Neural cell (in vitro differentiated cells): ENCODE results near the gene MYL7. TPM values are rescaled to one million over a fixed set of nuclear protein-coding genes. Genes with fewer than 3 reads are reported as not detected.

Experiments used
- H2AFZ ChIP-seq: fragments of 200-600, 300-800 bp; sonication (generic), shearing (Covaris generic); 2 replicates; pipeline ENCODE4 v1.6.0; 2014; ENCODE audit warnings: low read depth, mild to moderate bottlenecking, antibody characterized with exemption, low read length, moderate library complexity
- H3F3A ChIP-seq: fragments of 200-600 bp; shearing (Covaris generic); 2 replicates; pipeline ENCODE4 v1.6.1; 2016; ENCODE audit warnings: mild to moderate bottlenecking, moderate library complexity, mixed read lengths, antibody characterized with exemption, low read length; ENCODE audit not compliant: insufficient read depth, poor library complexity, severe bottlenecking
- H3K27ac ChIP-seq: fragments of 200-600, 300-800 bp; sonication (generic), shearing (Covaris generic); 2 replicates; pipeline ENCODE4 v1.5.1; 2014; ENCODE audit warnings: mild to moderate bottlenecking, low read length, moderate library complexity
- H3K27me3 ChIP-seq: fragments of 300-800, 200-600 bp; sonication (generic), shearing (Covaris generic); 2 replicates; pipeline ENCODE4 v1.6.0; 2014; ENCODE audit warnings: mild to moderate bottlenecking, low read depth, low read length, moderate library complexity; ENCODE audit not compliant: insufficient read depth
- H3K36me3 ChIP-seq: fragments of 300-800, 200-600 bp; sonication (generic), shearing (Covaris generic); 2 replicates; pipeline ENCODE4 v1.5.1; 2014; ENCODE audit warnings: mild to moderate bottlenecking, antibody characterized with exemption, low read length, moderate library complexity; ENCODE audit not compliant: insufficient read depth
- H3K4me2 ChIP-seq: fragments of 300-800, 200-600 bp; sonication (generic), shearing (Covaris generic); 2 replicates; pipeline ENCODE4 v1.6.0; 2014; ENCODE audit warnings: mild to moderate bottlenecking, low read length
- H3K4me3 ChIP-seq: fragments of 300-800, 200-600 bp; sonication (generic), shearing (Covaris generic); 2 replicates; pipeline ENCODE4 v1.5.1; 2014; ENCODE audit warnings: mild to moderate bottlenecking, low read length, moderate library complexity
- H3K79me2 ChIP-seq: fragments of 200-600 bp; shearing (Covaris generic); replicated peaks from 2 replicates; pipeline ENCODE4 v1.6.0; 2014; ENCODE audit warnings: mild to moderate bottlenecking, low read length, moderate library complexity; ENCODE audit not compliant: insufficient read depth
- H3K9ac ChIP-seq: fragments of 300-800, 200-600 bp; sonication (generic), shearing (Covaris generic); 2 replicates; pipeline ENCODE4 v1.6.1; 2016; ENCODE audit warnings: mild to moderate bottlenecking, low read length, mixed read lengths
- H3K9me2 ChIP-seq: fragments of 200-600 bp; shearing (Covaris generic); 2 replicates; pipeline ENCODE4 v1.6.1; 2016; ENCODE audit warnings: mild to moderate bottlenecking, low read length, mixed read lengths; ENCODE audit not compliant: insufficient read depth
- H3K9me3 ChIP-seq: fragments of 200-600, 300-800 bp; sonication (generic), shearing (Covaris generic); 2 replicates; pipeline ENCODE4 v1.6.1; 2016; ENCODE audit warnings: mild to moderate bottlenecking, mixed run types, low read length, moderate library complexity, mixed read lengths
- H4K20me1 ChIP-seq: fragments of 200-600 bp; shearing (Covaris generic); 2 replicates; pipeline ENCODE4 v1.6.1; 2016; ENCODE audit warnings: mild to moderate bottlenecking, mixed run types; ENCODE audit not compliant: insufficient read depth
- EP300 ChIP-seq: fragments of 450-650 bp; conservative IDR thresholded peaks from 2 replicates; pipeline ENCODE4 v1.6.1; 2014; ENCODE audit warnings: antibody characterized with exemption, mild to moderate bottlenecking, moderate library complexity; ENCODE audit not compliant: poor library complexity, severe bottlenecking
- EZH2 ChIP-seq: fragments of 200-600, 300-800 bp; shearing (Covaris generic), sonication (generic); IDR thresholded peaks from 2 replicates; pipeline ENCODE4 v1.6.1; 2014; ENCODE audit warnings: antibody characterized with exemption, low read length, borderline replicate concordance, mild to moderate bottlenecking; ENCODE audit not compliant: insufficient read depth, poor library complexity, severe bottlenecking
- MXI1 ChIP-seq: fragments of 450-650 bp; conservative IDR thresholded peaks from 2 replicates; pipeline ENCODE4 v1.6.1; 2014; ENCODE audit warnings: antibody characterized with exemption, mild to moderate bottlenecking; ENCODE audit not compliant: poor library complexity, severe bottlenecking
- POLR2AphosphoS5 ChIP-seq: IDR thresholded peaks from 2 replicates; pipeline ENCODE4 v1.6.1; 2012
- RAD21 ChIP-seq: fragments of 450-650 bp; conservative IDR thresholded peaks from 2 replicates; pipeline ENCODE4 v1.6.1; 2014; ENCODE audit warnings: antibody characterized with exemption, mild to moderate bottlenecking, moderate library complexity
- SMC3 ChIP-seq: fragments of 450-650 bp; conservative IDR thresholded peaks from 2 replicates; pipeline ENCODE4 v1.6.1; 2014; ENCODE audit warnings: antibody characterized with exemption, mild to moderate bottlenecking, moderate library complexity; ENCODE audit not compliant: poor library complexity
- TAF1 ChIP-seq: IDR thresholded peaks from 2 replicates; pipeline ENCODE4 v1.6.1; 2012; ENCODE audit warnings: low read depth
- polyA plus RNA-seq: library from polyadenylated mRNA; depleted of rRNA; stranded (reverse); fragments of >200 nt; gene quantifications from 2 replicates; pipeline ENCODE4 v1.2.3, GENCODE V29; 2014
- TF ChIP-seq, protein P1 (sequence below): fragments of 450-650 bp; IDR thresholded peaks from 2 replicates; pipeline ENCODE4 v1.5.1; 2014; ENCODE audit warnings: antibody characterized with exemption, mild to moderate bottlenecking, moderate library complexity; ENCODE audit not compliant: poor library complexity, severe bottlenecking
- TF ChIP-seq, protein P2 (sequence below): IDR thresholded peaks from 2 replicates; pipeline ENCODE4 v1.6.1; 2012; ENCODE audit warnings: borderline replicate concordance

Gene MYL7
- polyA plus RNA-seq, 1 donor from 2014 or later, result 0.76 TPM

DNA sequence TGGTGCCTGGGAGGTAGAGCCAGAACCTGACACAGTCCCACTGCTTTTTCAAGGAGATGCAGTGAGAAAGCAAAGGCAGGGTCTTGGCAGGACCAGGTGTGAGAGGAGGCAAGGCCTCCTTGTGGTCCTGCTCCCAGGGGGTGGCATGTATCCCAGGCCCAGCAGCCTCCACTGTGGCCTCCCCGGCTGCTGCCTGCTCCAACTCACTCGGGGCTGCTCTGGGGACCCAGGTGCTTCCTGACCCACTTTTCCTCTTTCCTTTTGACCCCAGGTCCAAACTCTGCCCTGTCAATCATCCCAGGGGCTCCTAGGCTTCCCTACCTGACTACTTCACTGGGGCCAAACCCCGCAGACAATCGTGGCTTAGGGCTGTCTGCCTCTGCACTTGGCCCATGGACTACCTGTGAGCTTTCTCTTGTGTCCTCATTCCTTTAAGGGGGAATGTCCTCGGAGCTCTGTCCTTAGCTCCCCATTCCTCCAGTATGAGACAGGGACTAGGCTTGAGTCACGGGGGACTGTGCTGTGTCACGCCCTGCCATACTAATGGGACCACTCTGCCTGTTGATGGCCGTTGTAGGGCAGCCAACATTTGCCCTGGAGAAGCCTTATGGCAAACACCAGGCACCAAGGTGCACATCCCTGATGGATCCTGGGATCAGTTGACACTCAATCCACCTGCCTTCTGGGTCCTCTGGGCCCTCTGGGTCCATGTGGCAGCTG, 38.1 kb downstream of the MYL7 start:
- no peak overlapping the region for H2AFZ ChIP-seq
- H3K9me3 ChIP-seq, result no peaks in the 10 kb centered on the region
- H3K27me3 ChIP-seq, result peaks cover 19% of the 10 kb centered on the region
- H3K4me3 ChIP-seq, result no peak overlapping the region
- no peak overlapping the region for H3K9ac ChIP-seq
- no peak overlapping the region for H3K4me2 ChIP-seq
- no peak overlapping the region for H3K27ac ChIP-seq
- H3K9me2 ChIP-seq, result no peaks in the 10 kb centered on the region
- H3K79me2 ChIP-seq, result no peaks in the 10 kb centered on the region
- no peaks in the 10 kb centered on the region for H3K36me3 ChIP-seq
- no peaks in the 10 kb centered on the region for H3F3A ChIP-seq
- H4K20me1 ChIP-seq, result no peaks in the 10 kb centered on the region
- no peak for TF ChIP-seq SMC3
- TF ChIP-seq MXI1, result no peak
- TF ChIP-seq EP300, result no peak
- TF ChIP-seq RAD21, result no peak
- TF ChIP-seq EZH2, result no peak
- TF ChIP-seq, protein P1, sequence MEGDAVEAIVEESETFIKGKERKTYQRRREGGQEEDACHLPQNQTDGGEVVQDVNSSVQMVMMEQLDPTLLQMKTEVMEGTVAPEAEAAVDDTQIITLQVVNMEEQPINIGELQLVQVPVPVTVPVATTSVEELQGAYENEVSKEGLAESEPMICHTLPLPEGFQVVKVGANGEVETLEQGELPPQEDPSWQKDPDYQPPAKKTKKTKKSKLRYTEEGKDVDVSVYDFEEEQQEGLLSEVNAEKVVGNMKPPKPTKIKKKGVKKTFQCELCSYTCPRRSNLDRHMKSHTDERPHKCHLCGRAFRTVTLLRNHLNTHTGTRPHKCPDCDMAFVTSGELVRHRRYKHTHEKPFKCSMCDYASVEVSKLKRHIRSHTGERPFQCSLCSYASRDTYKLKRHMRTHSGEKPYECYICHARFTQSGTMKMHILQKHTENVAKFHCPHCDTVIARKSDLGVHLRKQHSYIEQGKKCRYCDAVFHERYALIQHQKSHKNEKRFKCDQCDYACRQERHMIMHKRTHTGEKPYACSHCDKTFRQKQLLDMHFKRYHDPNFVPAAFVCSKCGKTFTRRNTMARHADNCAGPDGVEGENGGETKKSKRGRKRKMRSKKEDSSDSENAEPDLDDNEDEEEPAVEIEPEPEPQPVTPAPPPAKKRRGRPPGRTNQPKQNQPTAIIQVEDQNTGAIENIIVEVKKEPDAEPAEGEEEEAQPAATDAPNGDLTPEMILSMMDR, result no peak
- TF ChIP-seq POLR2AphosphoS5, result no peak
- TF ChIP-seq TAF1, result no peak
- TF ChIP-seq, protein P2, sequence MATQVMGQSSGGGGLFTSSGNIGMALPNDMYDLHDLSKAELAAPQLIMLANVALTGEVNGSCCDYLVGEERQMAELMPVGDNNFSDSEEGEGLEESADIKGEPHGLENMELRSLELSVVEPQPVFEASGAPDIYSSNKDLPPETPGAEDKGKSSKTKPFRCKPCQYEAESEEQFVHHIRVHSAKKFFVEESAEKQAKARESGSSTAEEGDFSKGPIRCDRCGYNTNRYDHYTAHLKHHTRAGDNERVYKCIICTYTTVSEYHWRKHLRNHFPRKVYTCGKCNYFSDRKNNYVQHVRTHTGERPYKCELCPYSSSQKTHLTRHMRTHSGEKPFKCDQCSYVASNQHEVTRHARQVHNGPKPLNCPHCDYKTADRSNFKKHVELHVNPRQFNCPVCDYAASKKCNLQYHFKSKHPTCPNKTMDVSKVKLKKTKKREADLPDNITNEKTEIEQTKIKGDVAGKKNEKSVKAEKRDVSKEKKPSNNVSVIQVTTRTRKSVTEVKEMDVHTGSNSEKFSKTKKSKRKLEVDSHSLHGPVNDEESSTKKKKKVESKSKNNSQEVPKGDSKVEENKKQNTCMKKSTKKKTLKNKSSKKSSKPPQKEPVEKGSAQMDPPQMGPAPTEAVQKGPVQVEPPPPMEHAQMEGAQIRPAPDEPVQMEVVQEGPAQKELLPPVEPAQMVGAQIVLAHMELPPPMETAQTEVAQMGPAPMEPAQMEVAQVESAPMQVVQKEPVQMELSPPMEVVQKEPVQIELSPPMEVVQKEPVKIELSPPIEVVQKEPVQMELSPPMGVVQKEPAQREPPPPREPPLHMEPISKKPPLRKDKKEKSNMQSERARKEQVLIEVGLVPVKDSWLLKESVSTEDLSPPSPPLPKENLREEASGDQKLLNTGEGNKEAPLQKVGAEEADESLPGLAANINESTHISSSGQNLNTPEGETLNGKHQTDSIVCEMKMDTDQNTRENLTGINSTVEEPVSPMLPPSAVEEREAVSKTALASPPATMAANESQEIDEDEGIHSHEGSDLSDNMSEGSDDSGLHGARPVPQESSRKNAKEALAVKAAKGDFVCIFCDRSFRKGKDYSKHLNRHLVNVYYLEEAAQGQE, result no peak

DNA sequence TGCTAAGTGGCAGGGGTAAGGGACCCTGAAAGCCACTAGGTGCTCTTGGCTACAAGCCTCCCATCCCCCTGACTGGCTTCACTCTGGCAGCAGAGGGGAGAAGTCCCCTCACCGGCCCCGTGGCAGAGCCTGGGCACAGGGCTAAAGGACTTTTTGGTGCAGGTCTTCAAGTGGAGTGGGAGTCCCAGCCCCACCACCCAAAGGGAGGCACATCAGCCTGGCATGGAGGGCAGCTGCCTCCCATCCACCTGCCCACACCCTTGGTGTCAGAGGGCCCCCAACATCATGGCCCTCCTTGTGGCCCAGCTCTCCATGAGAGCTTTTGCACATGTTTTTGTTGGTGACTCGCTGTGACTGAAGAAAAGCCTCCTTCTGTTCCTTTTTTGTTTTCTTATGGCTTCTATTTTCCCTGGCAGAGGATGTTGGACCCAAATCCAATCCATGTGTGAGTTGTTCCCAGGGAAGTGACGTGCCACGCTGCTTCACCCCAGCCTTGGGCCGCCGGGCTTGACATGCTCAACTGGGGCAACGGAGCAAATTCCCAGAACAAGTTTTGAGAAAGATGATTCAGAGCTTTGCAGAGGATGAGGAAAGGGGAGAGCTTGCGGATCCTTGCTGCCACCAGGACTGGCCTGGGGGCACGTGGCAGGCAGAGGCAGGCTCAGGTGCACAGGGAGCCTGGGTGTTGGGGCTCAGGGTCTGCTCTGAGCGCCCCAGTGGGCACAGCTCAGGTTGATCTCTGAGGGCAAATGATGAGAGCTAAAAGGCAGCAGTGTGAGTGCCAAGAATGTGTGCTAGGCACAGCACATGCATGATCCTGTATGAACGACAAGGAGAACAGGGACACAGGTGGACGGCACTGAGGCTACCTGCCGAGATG, 38.9 kb downstream of the MYL7 start:
- Histone ChIP-seq H4K20me1 (no peaks in the 10 kb centered on the region), H3K27me3 (peaks cover 19% of the 10 kb centered on the region), H3K4me3 (no peak overlapping the region), H3K79me2 (no peaks in the 10 kb centered on the region), H3K27ac (no peak overlapping the region), H3K36me3 (no peaks in the 10 kb centered on the region), H3K9me2 (no peaks in the 10 kb centered on the region), H3K9me3 (no peaks in the 10 kb centered on the region), H3K9ac (no peak overlapping the region), H2AFZ (no peak overlapping the region), H3K4me2 (no peak overlapping the region), H3F3A (no peaks in the 10 kb centered on the region)
- TF ChIP-seq TAF1 (no peak), MXI1 (no peak), EP300 (no peak), EZH2 (no peak), RAD21 (no peak), SMC3 (no peak), POLR2AphosphoS5 (no peak)
- TF ChIP-seq, protein P1, result no peak
- TF ChIP-seq, protein P2, result no peak
